B cell (primary cell): ENCODE measurements around the gene TATDN2. TPM values are rescaled to one million over a fixed set of nuclear protein-coding genes. Genes with fewer than 3 reads are reported as not detected.
A peak's percentile ranks its signal among the peaks of the same experiment; 100 is the strongest.

Experiments used
- ATAC-seq: fragments of 200-7000 bp; cut with Tn5 transposase; one replicate; pipeline ENCODE4 v1.10.0; 2021; ENCODE audit warnings: low read depth, mild to moderate bottlenecking, moderate number of reproducible peaks, moderate library complexity
- CTCF ChIA-PET: fragments of 350-600 bp; sonication (Branson Sonifier 250); formaldehyde crosslinking; loops from one replicate; lab custom pipeline; 2021; ENCODE audit warnings: antibody characterized with exemption, inconsistent platforms; lab: Charles Lee
- POLR2A ChIA-PET: fragments of 350-600 bp; sonication (Branson Sonifier 250); formaldehyde crosslinking; loops from one replicate; lab custom pipeline; 2021; ENCODE audit warnings: antibody characterized with exemption; lab: Charles Lee
- DNase-seq: peaks from one replicate; pipeline ENCODE4 v3.0.0; 2013
- H2AFZ ChIP-seq: 2 replicates; pipeline ENCODE4 v1.6.1; 2012; ENCODE audit warnings: mild to moderate bottlenecking, low read depth, low read length; ENCODE audit not compliant: insufficient read depth, poor library complexity, severe bottlenecking
- H3K27ac ChIP-seq, 2 donors: 1 replicate in 1 of 2; 2 replicates in 1 of 2; pipeline ENCODE4 v1.5.1; 2012 to 2013; ENCODE audit warnings: low read length in 2 of 2, mild to moderate bottlenecking in 2 of 2, moderate library complexity in 1 of 2
- H3K27me3 ChIP-seq, 4 experiments: fragments of 200-600 bp in 1 of 4; sonication (generic) in 1 of 4; replicated peaks in 1 of 4; 1 replicate in 2 of 4; 2 replicates in 2 of 4; pipeline versions ENCODE4 v1.6.1 to v1.7.0; 2013 to 2016; ENCODE audit warnings: low read length in 3 of 4, mild to moderate bottlenecking in 2 of 4, mixed read lengths in 1 of 4, moderate library complexity in 1 of 4; ENCODE audit not compliant: insufficient read depth in 4 of 4, control insufficient read depth in 3 of 4; ENCODE audit errors: control extremely low read depth in 1 of 4
- H3K36me3 ChIP-seq, 2 experiments: replicated peaks in 1 of 2; 1 replicate in 1 of 2; 2 replicates in 1 of 2; pipeline versions ENCODE4 v1.6.1 to v1.7.1; 2013; ENCODE audit warnings: low read length in 1 of 2; ENCODE audit not compliant: insufficient read depth in 2 of 2, control insufficient read depth in 1 of 2; ENCODE audit errors: control extremely low read depth in 1 of 2, extremely low read depth in 1 of 2
- H3K4me1 ChIP-seq, 2 donors: fragments of 200-600 bp in 1 of 2; sonication (generic) in 1 of 2; 1 replicate in 1 of 2; 2 replicates in 1 of 2; pipeline versions ENCODE4 v1.5.1 to v1.6.1; 2013 to 2017; ENCODE audit warnings: low read length in 2 of 2; ENCODE audit not compliant: control insufficient read depth in 2 of 2, insufficient read depth in 2 of 2
- H3K4me2 ChIP-seq: replicated peaks from 2 replicates; pipeline ENCODE3; 2012; ENCODE audit warnings: mild to moderate bottlenecking, low read depth, low read length; ENCODE audit not compliant: poor library complexity, severe bottlenecking
- H3K4me3 ChIP-seq, 5 experiments: fragments of 200-600 bp in 1 of 5; sonication (generic) in 1 of 5; 1 replicate in 3 of 5; 2 replicates in 2 of 5; pipeline versions ENCODE4 v1.5.1 to v1.7.0; 2011 to 2016; ENCODE audit warnings: low read length in 4 of 5, mild to moderate bottlenecking in 4 of 5, low read depth in 2 of 5, control low read depth in 1 of 5, moderate library complexity in 1 of 5; ENCODE audit not compliant: insufficient read depth in 1 of 5; ENCODE audit errors: control extremely low read depth in 1 of 5, extremely low read depth in 1 of 5
- H3K79me2 ChIP-seq: fragments of 200-600 bp; sonication (generic); one replicate; pipeline ENCODE4 v1.6.0; 2016; ENCODE audit warnings: low read length; ENCODE audit not compliant: control insufficient read depth, insufficient read depth
- H3K9ac ChIP-seq: fragments of 200-600 bp; sonication (generic); 2 replicates; pipeline ENCODE4 v1.6.1; 2017; ENCODE audit warnings: mild to moderate bottlenecking, low read length, moderate library complexity
- H3K9me3 ChIP-seq, 3 donors: one replicate each; pipeline versions ENCODE4 v1.6.1 to v1.7.1; 2013; ENCODE audit warnings: low read length in 2 of 3; ENCODE audit not compliant: control insufficient read depth in 2 of 3, insufficient read depth in 1 of 3; ENCODE audit errors: control extremely low read depth in 1 of 3
- H4K20me1 ChIP-seq: 2 replicates; pipeline ENCODE4 v1.6.0; 2012; ENCODE audit warnings: mild to moderate bottlenecking, low read length; ENCODE audit not compliant: insufficient read depth, control insufficient read depth, poor library complexity, severe bottlenecking
- H3K27ac Mint-ChIP-seq: one replicate; pipeline ENCODE4 v1.8.0; 2021; ENCODE audit warnings: mixed read lengths
- H3K27me3 Mint-ChIP-seq: one replicate; pipeline ENCODE4 v1.8.0; 2021; ENCODE audit warnings: mixed read lengths
- H3K4me1 Mint-ChIP-seq: one replicate; pipeline ENCODE4 v1.8.0; 2021; ENCODE audit warnings: mixed read lengths
- H3K4me3 Mint-ChIP-seq: one replicate; pipeline ENCODE4 v1.8.0; 2021; ENCODE audit warnings: mixed read lengths
- H3K9me3 Mint-ChIP-seq: one replicate; pipeline ENCODE4 v1.8.0; 2022; ENCODE audit warnings: mixed read lengths; ENCODE audit not compliant: insufficient read depth
- EZH2 ChIP-seq: IDR thresholded peaks from 2 replicates; pipeline ENCODE4 v1.6.1; 2012; ENCODE audit warnings: borderline replicate concordance, low read depth, mild to moderate bottlenecking, moderate library complexity, low read length; ENCODE audit not compliant: insufficient read depth, poor library complexity, severe bottlenecking
- WGBS: methylation state at CpG from one replicate; pipeline ENCODE4 v1.1.5; 2013; ENCODE audit warnings: missing lambda C conversion rate; ENCODE audit not compliant: insufficient coverage; 5-methylcytosine and 5-hydroxymethylcytosine counted together
- intact Hi-C: fragments of 100-400 bp; cut with micrococcal nuclease; formaldehyde crosslinking; loops from one replicate; pipeline ENCODE4 v1.10.0; 2022
- polyA plus RNA-seq: library from polyadenylated mRNA; depleted of rRNA; stranded (reverse); fragments of >200 nt; gene quantifications from 2 replicates; pipeline ENCODE4 v1.2.3, GENCODE V29; 2012
- total RNA-seq, 2 donors: library from RNA; stranded (reverse); fragments of 120-200 nt in 1 of 2; gene quantifications; 1 replicate in 1 of 2; 2 replicates in 1 of 2; pipeline versions ENCODE4 v1.2.3 to v1.2.4, GENCODE V29; 2013 to 2022
- TF ChIP-seq, protein P1 (sequence below): fragments of 200-600 bp; IDR thresholded peaks from one replicate; pipeline ENCODE4 v1.8.0; 2022; ENCODE audit warnings: antibody characterized with exemption, mild to moderate bottlenecking

Gene TATDN2
- total and polyA plus RNA-seq, 2 donors (not counting 1 experiment from before 2014, with no cell fraction given): 24.7 to 62.9 TPM

DNA sequence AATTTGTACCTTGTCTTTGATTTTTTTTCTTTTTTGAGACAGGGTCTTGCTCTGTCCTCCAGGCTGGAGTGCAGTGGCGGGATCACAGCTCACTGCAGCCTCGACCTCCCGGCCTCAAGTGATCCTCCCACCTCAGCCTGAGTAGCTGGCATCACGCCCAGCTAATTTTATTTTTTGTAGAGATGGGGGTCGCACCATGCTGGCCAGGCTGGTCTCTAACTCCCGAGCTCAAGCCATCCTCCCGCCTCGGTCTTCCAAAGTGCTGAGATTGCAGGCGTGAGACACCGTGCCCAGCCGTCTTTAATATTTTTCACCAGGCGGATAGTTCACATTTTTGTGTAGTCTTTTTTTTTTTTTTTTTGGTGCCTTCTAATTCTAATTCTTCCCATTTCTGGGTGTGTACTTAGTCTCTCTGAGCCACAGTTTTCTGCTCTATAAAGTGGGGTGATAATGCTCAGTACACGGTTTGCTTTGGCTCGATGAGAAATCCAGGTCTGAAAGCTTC lies 528 bp upstream of the TATDN2 start:
- peaks cover 51% of the 10 kb centered on the region for H3K79me2 ChIP-seq
- H3K27me3 Mint-ChIP-seq: no peaks in the 10 kb centered on the region

More for the DNA sequence above, 528 bp upstream of the TATDN2 start:
- 52% methylated on average over 7 of the region's 14 CpGs for WGBS
- Histone ChIP-seq H4K20me1 (peaks cover 27% of the 10 kb centered on the region), H3K4me1 (peaks cover 25 to 28% of the 10 kb centered on the region in 2 donors), H3K9ac (peak overlapping the region; percentile 93), H3K27me3 (no peaks in the 10 kb centered on the region), H3K36me3 (peaks cover 7 to 19% of the 10 kb centered on the region in 2 experiments), H3K4me2 (peak overlapping the region; percentile 96), H3K4me3 (peak overlapping the region; percentile 44 to 85 (median 81)), H3K27ac (peak overlapping the region; percentile 70 to 78), H2AFZ (peak overlapping the region; percentile 88), H3K9me3 (peaks cover 5 to 17% (median 15%) of the 10 kb centered on the region in 3 donors)
- CTCF ChIA-PET: interaction anchor here (0.7 to 1.8 kb wide), 7 partner anchors 16 to 260 kb away, joined by 3 to 5 read pairs (median 4); no protein-coding TSS in a partner anchor
- intact Hi-C loops: loop anchor here (1.0 to 5.0 kb wide), 16 partner anchors 23 to 851 kb away; partner anchors contain the start of genes ARPC4, BRK1, BRPF1 and CRELD1
- peak overlapping the region; percentile 92 for H3K27ac Mint-ChIP-seq
- DNase-seq (no peak), ATAC-seq (no peak)
- POLR2A ChIA-PET: interaction anchor here (0.6 to 1.7 kb wide), 13 partner anchors 8 to 851 kb away, joined by 3 to 9 read pairs (median 5); partner anchors contain the start of genes SEC13, SETD5 and VHL
- peaks cover 9% of the 10 kb centered on the region for H3K9me3 Mint-ChIP-seq
- H3K4me1 Mint-ChIP-seq: peaks cover 38% of the 10 kb centered on the region
- TF ChIP-seq EZH2: no peak
- TF ChIP-seq, protein P1, sequence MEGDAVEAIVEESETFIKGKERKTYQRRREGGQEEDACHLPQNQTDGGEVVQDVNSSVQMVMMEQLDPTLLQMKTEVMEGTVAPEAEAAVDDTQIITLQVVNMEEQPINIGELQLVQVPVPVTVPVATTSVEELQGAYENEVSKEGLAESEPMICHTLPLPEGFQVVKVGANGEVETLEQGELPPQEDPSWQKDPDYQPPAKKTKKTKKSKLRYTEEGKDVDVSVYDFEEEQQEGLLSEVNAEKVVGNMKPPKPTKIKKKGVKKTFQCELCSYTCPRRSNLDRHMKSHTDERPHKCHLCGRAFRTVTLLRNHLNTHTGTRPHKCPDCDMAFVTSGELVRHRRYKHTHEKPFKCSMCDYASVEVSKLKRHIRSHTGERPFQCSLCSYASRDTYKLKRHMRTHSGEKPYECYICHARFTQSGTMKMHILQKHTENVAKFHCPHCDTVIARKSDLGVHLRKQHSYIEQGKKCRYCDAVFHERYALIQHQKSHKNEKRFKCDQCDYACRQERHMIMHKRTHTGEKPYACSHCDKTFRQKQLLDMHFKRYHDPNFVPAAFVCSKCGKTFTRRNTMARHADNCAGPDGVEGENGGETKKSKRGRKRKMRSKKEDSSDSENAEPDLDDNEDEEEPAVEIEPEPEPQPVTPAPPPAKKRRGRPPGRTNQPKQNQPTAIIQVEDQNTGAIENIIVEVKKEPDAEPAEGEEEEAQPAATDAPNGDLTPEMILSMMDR: no peak
- H3K4me3 Mint-ChIP-seq: peak overlapping the region; percentile 95
